K562 (cell line): ENCODE data around the gene PSPH. TPM values are rescaled to one million over a fixed set of nuclear protein-coding genes. Genes with fewer than 3 reads are reported as not detected.
A peak's percentile ranks its signal among the peaks of the same experiment; 100 is the strongest.

Experiments
- ATAC-seq: fragments of 200-7000 bp; cut with Tn5 transposase; 3 replicates; pipeline ENCODE4 v1.9.1; 2020; ENCODE audit warnings: moderate library complexity
- BruUV-seq: library from RNA; stranded (reverse); fragments of 400-500 nt; replicated peaks from 2 replicates; lab custom pipeline; 2021; lab: Mats Ljungman, UMichigan
- CTCF ChIA-PET: fragments of 300-600 bp; formaldehyde crosslinking; extraction: SDS; loops from one replicate; lab custom pipeline; 2021; ENCODE audit warnings: low intra/inter-chr PET ratio; lab: Yijun Ruan, JAX
- POLR2A ChIA-PET: fragments of 300-600, 350-650 bp; sonication (Branson Sonifier 250); formaldehyde crosslinking; extraction: SDS; loops from one replicate; lab custom pipeline; 2021; ENCODE audit warnings: antibody characterized with exemption, inconsistent platforms; lab: Yijun Ruan, JAX
- DNase-seq, 4 experiments: peaks; one replicate each; pipeline versions ENCODE4 v3.0.0 to v3.0.0-alpha.2; 2011 to 2018; ENCODE audit warnings: low spot score in 3 of 4, mixed read lengths in 3 of 4; ENCODE audit errors: extremely low read depth in 1 of 4
- FAIRE-seq: peaks from 2 replicates; lab custom pipeline; 2011; peaks lifted over from hg19 to GRCh38; lab: Jason Lieb, UNC
- H2AFZ ChIP-seq: 2 replicates; pipeline ENCODE4 v1.6.0; 2011; ENCODE audit warnings: low read depth, low read length, control low read depth, inconsistent platforms
- H3K27ac ChIP-seq: fragments of 200-600 bp; 3 replicates; pipeline ENCODE4 v1.8.0; 2011; ENCODE audit warnings: low read depth, mild to moderate bottlenecking, control low read depth, inconsistent platforms, low read length, moderate library complexity, mixed read lengths; ENCODE audit errors: extremely low read depth
- H3K27me3 ChIP-seq, 2 experiments: fragments of 300-600 bp in 1 of 2; 2 replicates in 1 of 2; 3 replicates in 1 of 2; pipeline versions ENCODE4 v1.6.0 to v1.8.0; 2011; ENCODE audit warnings: inconsistent platforms in 2 of 2, low read length in 2 of 2, mild to moderate bottlenecking in 1 of 2, mixed read lengths in 1 of 2, moderate library complexity in 1 of 2; ENCODE audit not compliant: control insufficient read depth in 2 of 2, insufficient read depth in 2 of 2
- H3K36me3 ChIP-seq: fragments of 300-600 bp; 3 replicates; pipeline ENCODE4 v1.8.0; 2011; ENCODE audit warnings: mild to moderate bottlenecking, low read length, inconsistent platforms; ENCODE audit not compliant: control insufficient read depth, insufficient read depth
- H3K4me1 ChIP-seq, 2 experiments: fragments of 200-600 bp in 1 of 2; replicated peaks in 1 of 2; 2 replicates in 1 of 2; 3 replicates in 1 of 2; pipeline versions ENCODE4 v1.5.1 to v1.8.0; 2011; ENCODE audit warnings: inconsistent platforms in 2 of 2, low read length in 2 of 2, mild to moderate bottlenecking in 1 of 2, mixed read lengths in 1 of 2, moderate library complexity in 1 of 2; ENCODE audit not compliant: control insufficient read depth in 2 of 2, insufficient read depth in 2 of 2
- H3K4me2 ChIP-seq: 2 replicates; pipeline ENCODE4 v1.6.1; 2011; ENCODE audit warnings: low read length, control low read depth, inconsistent platforms, mixed read lengths; ENCODE audit not compliant: insufficient read depth
- H3K4me3 ChIP-seq: fragments of 200-600 bp; sonication (generic), shearing (Covaris generic); 2 replicates; pipeline ENCODE4 v1.5.1; 2016; ENCODE audit warnings: control low read depth, inconsistent platforms
- H3K79me2 ChIP-seq: fragments of 200-600 bp; 3 replicates; pipeline ENCODE4 v1.8.0; 2011; ENCODE audit warnings: low read length, inconsistent platforms; ENCODE audit not compliant: control insufficient read depth, insufficient read depth
- H3K9ac ChIP-seq, 2 experiments: 2 replicates each; pipeline versions ENCODE4 v1.6.0 to v1.6.1; 2011; ENCODE audit warnings: low read depth in 2 of 2, low read length in 2 of 2, control low read depth in 1 of 2, inconsistent platforms in 1 of 2, mild to moderate bottlenecking in 1 of 2, mixed read lengths in 1 of 2; ENCODE audit not compliant: insufficient read depth in 1 of 2
- H3K9me1 ChIP-seq: one replicate; pipeline ENCODE4 v1.6.0; 2011; ENCODE audit warnings: inconsistent platforms, mild to moderate bottlenecking, low read length, moderate library complexity; ENCODE audit not compliant: control insufficient read depth, insufficient read depth
- H3K9me3 ChIP-seq: replicated peaks from 2 replicates; pipeline ENCODE4 v1.5.1; 2011; ENCODE audit warnings: low read depth, low read length, inconsistent platforms; ENCODE audit not compliant: control insufficient read depth, insufficient read depth
- H4K20me1 ChIP-seq: replicated peaks from 2 replicates; pipeline ENCODE4 v1.6.1; 2011; ENCODE audit warnings: low read length, inconsistent platforms, mixed read lengths; ENCODE audit not compliant: control insufficient read depth, insufficient read depth
- MEIS2 ChIP-seq: fragments of 450-650 bp; IDR thresholded peaks from 2 replicates; pipeline ENCODE4 v1.6.1; 2014; ENCODE audit warnings: mild to moderate bottlenecking; ENCODE audit not compliant: partially characterized antibody
- PBX2 ChIP-seq, 2 experiments: IDR thresholded peaks in 1 of 2; conservative IDR thresholded peaks in 1 of 2; 2 replicates each; pipeline ENCODE4 v1.6.1; 2016; ENCODE audit warnings: low read depth in 2 of 2, mild to moderate bottlenecking in 1 of 2, missing compliant biosample characterization in 1 of 2, missing genetic modification characterization in 1 of 2, moderate library complexity in 1 of 2
- RFX1 ChIP-seq: fragments of 450-650 bp; IDR thresholded peaks from 2 replicates; pipeline ENCODE4 v1.6.1; 2016; ENCODE audit warnings: mild to moderate bottlenecking, moderate library complexity
- TCF3 ChIP-seq: sonication (generic); formaldehyde crosslinking; IDR thresholded peaks from 2 replicates; pipeline ENCODE4 v1.4.0; 2020; ENCODE audit warnings: mild to moderate bottlenecking, missing genetic modification reagents
- ZNF436 ChIP-seq: fragments of 250-450, 450-650 bp; sonication (Bioruptor Pico); formaldehyde crosslinking; IDR thresholded peaks from 2 replicates; pipeline ENCODE4 v1.7.0; 2020; ENCODE audit warnings: mild to moderate bottlenecking
- WGBS: fragments of 100-300 bp; shearing (Covaris generic); methylation state at CpG from one replicate; pipeline ENCODE4 v1.1.6; 2016; ENCODE audit warnings: low coverage, mixed read lengths; ENCODE audit not compliant: insufficient coverage; ENCODE audit errors: missing lambda C conversion rate; 5-methylcytosine and 5-hydroxymethylcytosine counted together
- in situ Hi-C: fragments of 300-500 bp; cut with MboI; formaldehyde crosslinking; loops from 4 replicates; pipeline ENCODE4 v1.15.0; 2018; ENCODE audit warnings: inconsistent platforms, mixed read lengths
- intact Hi-C: fragments of 100-400 bp; cut with micrococcal nuclease; formaldehyde crosslinking; loops from 2 replicates; pipeline ENCODE4 v1.14.2; 2022
- polyA plus RNA-seq, 8 experiments: library from polyadenylated mRNA; depleted of rRNA in 4 of 8; stranded (reverse) in 5 of 8; unstranded in 3 of 8; fragments of >200 nt; fragmentation: Nextera tagmentation in 2 of 8; fragmentation: Illumina TruSeq in 1 of 8; extraction: Ambion mirVana in 2 of 8; extraction: Trizol in 1 of 8; gene quantifications; 2 replicates each; pipeline versions ENCODE4 v1.2.1 to v1.2.3, GENCODE V29; 2011 to 2014; ENCODE audit warnings: inconsistent platforms in 1 of 8, missing spikeins in 1 of 8
- total RNA-seq, 7 experiments: library from RNA; depleted of rRNA in 6 of 7; stranded (reverse); fragments of >200 nt in 6 of 7; fragmentation: Illumina TruSeq in 2 of 7; extraction: Trizol in 2 of 7; gene quantifications; 2 replicates each; pipeline versions ENCODE4 v1.2.1 to v1.2.3, GENCODE V29; 2011 to 2021; ENCODE audit warnings: low replicate concordance in 1 of 7

The PSPH gene
- total and polyA plus RNA-seq, 9 of the 15 experiments (the other 6 are each of a cell fraction or from before 2014, with no cell fraction given): 6.3 to 46.8 (median 20.2) TPM

GRCh38 chr7:56053993-56054392 lies 2.7 kb upstream of the PSPH start:
- TF ChIP-seq RFX1 (no peak), ZNF436 (CRISPR knock-in tag) (no peak), TCF3 (CRISPR knock-in tag) (peak; percentile 51; the same call in 1 of the 2 replicates), PBX2 (CRISPR knock-in tag; IDR thresholded peaks at IDR 0.05; ENCODE audit: low read depth) (no peak), PBX2 (tag; conservative IDR thresholded peaks at IDR 0.05; ENCODE audit: low read depth) (peak; percentile 43), MEIS2 (peak; percentile 70)
- TF ChIP-seq, all 486 proteins: peak for 3
- Histone ChIP-seq H3K4me3 (peak overlapping the region; percentile 82; the same call in 1 of the 2 replicates), H3K4me2 (peak overlapping the region; percentile 47), H4K20me1 (no peaks in the 10 kb centered on the region), H2AFZ (no peak overlapping the region), H3K9me1 (no peaks in the 10 kb centered on the region), H3K4me1 (peaks cover 18 to 20% of the 10 kb centered on the region in 2 experiments), H3K9me3 (no peaks in the 10 kb centered on the region), H3K79me2 (peaks cover 88% of the 10 kb centered on the region), H3K27ac (peak overlapping the region; percentile 92; the same call in 2 of the 3 replicates), H3K27me3 (no peaks in the 10 kb centered on the region), H3K9ac (peak overlapping the region in 1 of 2 experiments; percentile 94; a peak in 1 of 4 replicates), H3K36me3 (peaks cover 62% of the 10 kb centered on the region)
- 25% methylated on average over 2 of the region's 2 CpGs for WGBS
- intact Hi-C loops: no loop called here
- no peak for FAIRE-seq
- ChIA-PET POLR2A (interaction anchor here (0.6 to 1.9 kb wide), 6 partner anchors 8 to 425 kb away, joined by 3 to 12 read pairs (median 5); partner anchors contain the start of gene SUMF2), CTCF (no interaction called here)
- BruUV-seq: no TSS peak
- in situ Hi-C loops: no loop called here
- no peak for DNase-seq
- ATAC-seq: no peak
